HG02885 (cell line): Measurements from ENCODE around the gene NOD2.

Experiments used
- ATAC-seq: cut with Tn5 transposase; IDR thresholded peaks from one replicate; pipeline ENCODE4 v1.9.1; 2021; ENCODE audit warnings: mild to moderate bottlenecking; ENCODE audit not compliant: unreplicated experiment, poor library complexity

NOD2 gene

DNA sequence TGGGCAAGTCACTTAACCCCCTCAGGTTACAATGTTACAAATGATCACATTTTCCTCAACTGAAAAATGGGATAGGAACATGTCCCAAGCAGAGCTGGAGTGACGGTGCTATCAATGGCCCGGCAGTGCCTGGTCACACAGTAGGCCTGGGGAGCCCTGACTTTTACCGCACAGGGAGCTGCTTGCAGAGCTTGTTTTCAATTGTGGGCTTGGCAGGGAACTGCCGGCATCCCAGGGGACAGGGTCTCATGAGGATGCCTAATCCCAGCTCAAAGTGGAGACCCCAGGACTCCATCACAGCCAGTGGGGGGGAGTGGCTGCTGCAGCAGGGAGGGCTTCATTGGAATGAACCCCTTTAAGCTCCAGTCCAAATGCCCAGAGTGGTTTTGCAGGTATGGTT is 23.7 kb upstream of the NOD2 start:
- no peak for ATAC-seq

DNA sequence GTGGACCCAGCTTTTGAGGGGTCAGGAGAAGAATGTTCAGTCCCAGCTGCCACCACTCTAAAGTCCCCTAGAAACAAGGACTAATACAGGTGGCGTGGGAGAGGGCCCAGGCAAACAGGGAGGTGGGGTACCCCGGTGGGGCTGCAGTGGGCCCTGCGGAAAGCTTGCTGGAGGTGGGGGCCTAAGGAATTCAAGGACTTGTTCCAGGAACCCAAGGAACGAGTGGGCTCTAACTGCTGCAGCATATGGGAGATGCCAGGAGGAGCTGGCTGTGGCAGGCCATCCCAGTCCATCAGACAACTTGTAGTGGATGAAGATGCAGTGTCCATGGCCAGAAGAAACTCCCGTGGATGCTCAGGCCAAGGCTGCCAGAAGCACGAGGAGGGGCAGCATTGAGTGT is 22.9 kb upstream of the NOD2 start:
- ATAC-seq = no peak

DNA sequence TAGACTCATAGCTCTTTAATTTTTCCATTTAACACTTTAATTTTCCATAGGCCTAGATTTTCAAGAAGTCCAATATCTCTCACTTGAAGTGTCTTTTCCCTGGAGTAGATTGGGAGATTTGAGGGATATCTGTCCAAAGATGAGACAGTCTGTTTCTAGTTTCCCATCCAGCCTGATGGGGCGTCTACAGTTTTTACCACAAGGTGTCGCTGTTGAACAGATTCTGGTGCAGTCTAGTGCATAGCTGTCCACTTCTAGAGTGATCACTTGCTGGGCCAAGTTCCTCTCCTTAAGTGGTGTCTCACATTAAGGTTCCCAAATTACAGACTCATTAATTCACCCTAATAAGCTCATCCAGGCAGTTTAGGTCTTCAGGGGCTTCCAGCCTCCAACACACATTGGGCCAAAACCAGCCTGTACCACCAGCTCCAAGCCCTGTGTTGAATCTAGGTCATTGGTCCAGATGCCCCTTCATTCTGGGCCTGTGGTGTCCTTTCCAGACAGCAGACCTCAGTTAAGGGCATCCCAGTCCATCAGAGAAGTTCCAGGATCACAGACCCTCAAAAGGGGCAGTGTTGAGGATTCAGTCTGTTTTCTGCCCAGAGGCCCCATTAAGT is 21.7 kb upstream of the NOD2 start:
- ATAC-seq = no peak

DNA sequence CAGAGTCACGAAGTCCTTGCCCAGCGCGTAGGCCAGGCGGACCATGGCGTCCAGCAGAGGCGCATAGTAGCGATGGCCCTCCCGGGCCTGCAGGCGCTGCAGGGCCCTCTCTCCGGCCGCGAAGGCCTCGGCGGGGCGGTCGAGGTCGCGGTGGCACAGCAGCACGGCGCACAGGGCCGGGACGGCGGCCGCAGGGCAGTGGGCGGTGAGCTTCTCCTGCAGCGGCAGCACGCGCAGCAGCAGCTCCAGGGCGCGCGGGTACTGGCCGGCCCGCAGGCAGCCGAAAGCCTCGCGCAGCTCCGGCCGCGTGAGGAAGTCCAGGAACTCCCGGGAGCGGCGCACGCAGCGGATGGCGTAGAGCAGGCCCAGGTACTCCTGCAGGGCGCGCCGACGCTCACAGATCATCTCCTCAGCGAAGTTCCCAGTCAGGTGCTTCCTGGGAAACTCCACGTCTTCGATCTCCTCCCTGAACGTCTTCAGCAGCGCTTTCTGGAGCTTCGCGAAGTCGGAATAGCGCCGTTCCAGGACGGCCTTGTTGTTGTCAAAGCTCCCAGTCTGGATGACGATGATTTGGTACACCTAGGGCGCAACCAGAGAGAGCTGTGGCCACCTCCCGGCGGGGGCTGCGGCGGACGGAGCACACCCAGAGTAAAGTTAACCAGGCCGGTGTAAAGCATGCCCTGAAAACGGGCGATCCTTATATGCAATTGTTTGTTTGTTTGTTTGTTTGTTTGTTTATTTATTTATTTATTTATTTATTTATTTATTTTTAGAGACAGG is 19.7 kb upstream of the NOD2 start:
- ATAC-seq = no peak

DNA sequence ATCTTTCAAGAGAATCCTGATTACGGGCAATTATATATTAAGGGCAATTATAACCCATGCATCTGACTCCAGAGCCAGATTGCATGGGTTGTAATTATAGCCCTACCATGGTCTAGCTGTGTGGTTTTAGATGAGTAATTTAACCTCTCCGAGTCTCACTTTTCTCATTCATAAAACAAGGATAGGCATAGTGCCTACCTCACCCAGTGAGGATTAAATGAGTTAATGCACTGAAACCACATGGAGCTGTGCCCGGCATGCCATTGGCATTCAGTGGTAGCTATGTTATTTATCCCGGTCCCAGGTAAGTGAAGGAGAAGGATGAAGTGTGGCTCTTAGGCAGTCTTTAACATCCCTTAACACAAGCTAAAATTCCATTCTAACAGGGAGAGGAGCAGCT is 18.6 kb upstream of the NOD2 start:
- ATAC-seq = no peak

DNA sequence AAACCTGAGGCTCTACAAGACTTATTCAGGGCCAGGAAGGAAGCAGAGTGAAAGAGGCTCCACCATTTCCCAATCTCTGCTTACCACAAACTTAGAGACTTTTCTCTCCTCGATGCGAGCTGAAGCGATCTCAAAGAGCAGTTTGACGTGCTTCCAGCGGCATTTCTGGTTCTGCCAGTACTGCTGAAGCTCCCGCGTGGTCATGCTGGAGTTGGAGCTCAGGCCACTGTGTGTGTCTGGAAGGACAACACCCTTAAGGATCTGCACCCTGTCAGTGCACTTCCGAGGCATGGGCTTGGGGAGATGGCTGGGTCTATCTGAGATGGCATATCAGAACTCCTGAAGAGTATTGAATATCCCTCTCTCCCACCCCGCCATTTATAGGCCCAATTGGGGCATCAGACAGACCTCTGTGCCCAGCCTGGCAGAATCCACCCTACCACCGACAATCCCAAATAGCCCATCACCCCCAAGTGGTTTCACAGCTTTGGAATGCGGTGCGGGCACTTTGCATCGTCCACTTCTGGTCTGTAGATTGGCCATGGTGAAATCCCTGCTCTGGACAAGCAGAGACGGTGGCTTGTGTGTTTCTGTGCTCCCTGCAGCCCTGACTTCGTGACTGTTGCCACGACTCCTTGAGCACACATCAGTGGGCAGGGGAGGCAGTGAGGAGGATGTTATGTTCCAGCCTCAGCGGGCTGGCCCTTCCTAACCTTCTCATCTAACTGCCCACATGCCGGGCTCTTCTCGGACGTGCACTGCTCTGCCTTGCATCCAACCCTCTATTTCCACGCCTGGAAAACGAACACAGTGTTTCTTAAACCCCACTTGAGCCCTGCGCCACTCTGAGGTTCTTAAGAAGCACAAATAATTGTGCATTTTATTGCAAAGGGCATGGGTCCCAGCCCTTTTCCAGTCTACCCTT is 17.5 kb upstream of the NOD2 start:
- ATAC-seq = no peak

DNA sequence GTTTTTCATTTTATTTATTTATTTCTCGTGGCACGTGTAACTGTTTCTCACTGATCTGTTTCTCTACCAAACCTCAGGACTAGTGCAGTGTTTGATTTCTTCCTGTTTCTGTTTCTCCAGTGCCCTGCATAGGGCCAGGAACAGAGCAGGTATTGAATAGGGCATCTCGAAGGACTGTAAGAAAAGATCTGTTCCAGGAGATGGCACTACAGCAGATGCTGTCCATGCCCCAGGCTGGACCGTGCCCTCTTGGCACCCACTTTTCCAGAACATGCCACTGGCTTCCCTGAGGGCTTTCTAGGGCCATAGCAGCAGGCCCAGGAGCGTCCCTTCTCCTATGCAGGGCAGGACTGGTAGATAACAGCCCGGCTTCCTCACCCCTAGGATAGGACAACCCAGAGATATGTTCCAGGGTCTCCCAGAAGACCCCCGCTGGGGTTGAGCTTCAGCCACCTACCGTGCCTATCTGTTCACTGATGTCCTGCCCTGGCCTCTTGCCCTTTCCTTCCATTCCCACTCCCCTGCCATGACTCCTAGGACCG is 16.7 kb upstream of the NOD2 start:
- ATAC-seq = no peak

DNA sequence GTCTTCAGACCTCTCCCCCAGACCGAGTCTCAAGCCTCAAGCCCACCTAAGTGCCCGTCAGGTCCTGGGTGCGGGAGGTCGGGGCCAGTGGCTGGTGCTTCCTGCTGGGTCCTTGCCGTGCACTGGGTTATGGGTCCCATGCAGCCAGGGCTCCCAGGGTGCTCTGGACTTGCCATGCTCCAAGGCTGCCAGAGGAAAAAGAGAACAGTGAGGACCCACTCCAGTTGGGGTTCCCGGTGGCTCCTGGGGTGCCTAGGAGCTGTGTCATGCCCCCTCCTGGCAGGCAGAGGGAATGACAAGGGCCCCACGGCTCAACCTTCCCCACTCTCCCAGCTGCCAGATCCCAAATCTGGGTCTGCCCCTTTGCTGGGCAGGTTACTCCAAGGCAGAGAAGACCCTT is 16.1 kb upstream of the NOD2 start:
- no peak for ATAC-seq

DNA sequence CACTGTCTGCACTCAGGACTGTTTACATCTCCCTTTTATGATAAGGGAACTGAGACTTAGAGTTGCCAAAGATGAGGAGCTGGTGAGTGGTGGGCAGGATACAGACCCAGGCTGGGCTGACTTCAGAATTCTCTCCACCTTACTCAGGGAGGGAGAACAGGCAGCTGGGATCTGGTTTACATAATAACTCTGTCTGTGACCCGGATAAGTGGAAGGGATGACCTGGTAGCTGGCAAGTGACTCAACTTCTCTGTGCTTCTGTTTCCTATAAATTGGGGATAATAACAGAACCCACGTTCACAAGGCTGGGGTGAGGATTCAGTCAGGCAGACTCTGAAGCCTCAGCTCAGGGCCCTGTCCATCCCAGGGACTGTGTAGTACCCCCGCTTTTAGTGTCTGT is 14.9 kb upstream of the NOD2 start:
- no peak for ATAC-seq

DNA sequence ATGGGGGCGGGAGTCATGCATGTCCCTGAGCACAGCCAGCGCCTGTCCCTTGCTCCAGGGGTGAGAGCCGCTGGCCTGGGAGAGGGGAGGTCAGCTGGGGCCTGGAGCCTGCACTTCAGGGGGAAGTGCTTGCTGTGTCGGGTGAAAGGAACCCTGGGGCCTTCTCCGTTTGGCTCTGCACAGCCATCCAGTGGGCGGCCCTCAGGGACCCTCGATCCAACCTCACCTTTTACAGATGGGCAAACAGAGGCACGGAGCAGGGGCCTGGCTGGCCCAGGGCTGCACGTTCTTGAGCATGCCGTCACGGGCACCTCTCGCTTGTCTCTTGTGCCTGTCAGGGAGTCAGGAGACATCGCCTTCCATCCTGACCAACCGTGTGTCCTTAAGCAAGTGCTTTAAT is 14.1 kb upstream of the NOD2 start:
- no peak for ATAC-seq

DNA sequence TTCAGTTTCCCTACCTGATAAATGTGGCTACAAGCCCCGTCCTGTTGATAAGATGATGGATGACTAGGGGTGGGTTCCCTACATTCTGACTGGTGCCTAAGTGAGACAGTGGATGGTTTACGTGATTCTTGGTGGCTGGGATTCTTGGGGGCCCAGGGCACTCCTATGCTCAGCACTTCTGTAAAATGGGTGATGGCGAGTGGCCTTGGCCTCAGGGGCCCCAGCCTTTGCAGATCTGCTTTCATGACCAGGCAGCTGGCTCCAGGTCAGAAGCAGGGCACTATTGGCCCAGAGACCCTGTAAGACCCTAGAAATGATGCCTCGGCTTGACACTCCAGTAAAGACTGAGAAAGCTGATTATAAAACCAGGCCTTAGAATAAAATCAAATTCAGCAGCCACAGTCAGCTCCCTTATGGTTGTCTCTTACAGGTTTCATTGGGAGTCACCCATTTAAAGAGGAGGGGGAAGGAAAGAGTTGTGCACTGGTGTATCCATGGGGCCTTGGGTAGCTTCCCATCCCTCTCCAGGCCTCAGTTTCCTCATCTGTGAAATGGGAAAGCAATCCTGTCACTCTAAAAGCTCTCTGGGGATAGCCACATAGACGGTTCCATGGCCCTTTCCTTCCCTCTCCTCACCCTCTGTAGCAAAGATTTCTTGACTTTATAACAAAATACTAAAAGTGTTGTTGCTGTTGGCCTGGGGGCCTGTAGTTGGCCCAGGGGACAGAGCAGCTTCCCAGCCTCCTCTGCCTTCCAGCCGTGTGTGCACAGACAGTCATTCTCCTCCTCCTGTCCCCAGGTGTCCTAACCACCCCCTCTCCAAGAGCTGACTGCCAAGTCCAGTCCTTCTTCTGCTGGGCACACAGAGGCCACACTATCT is 13.5 kb upstream of the NOD2 start:
- no peak for ATAC-seq

DNA sequence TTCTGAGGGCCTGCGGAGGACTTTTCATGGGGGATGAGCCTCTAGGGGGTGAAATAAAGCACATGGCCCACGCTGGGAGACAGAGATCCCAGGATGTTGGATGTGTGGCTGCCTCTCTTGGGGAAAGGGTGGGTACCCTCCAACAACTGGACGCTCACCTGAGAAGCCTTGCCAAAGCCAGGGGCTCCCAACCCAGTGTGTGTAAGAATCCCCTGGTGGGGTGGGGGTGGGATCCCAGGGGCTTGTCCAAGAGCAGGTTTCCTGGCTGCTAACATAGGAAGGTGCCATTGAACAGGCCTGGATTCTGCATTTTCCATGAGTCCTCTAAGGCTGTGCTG is 12.9 kb upstream of the NOD2 start:
- no peak for ATAC-seq

DNA sequence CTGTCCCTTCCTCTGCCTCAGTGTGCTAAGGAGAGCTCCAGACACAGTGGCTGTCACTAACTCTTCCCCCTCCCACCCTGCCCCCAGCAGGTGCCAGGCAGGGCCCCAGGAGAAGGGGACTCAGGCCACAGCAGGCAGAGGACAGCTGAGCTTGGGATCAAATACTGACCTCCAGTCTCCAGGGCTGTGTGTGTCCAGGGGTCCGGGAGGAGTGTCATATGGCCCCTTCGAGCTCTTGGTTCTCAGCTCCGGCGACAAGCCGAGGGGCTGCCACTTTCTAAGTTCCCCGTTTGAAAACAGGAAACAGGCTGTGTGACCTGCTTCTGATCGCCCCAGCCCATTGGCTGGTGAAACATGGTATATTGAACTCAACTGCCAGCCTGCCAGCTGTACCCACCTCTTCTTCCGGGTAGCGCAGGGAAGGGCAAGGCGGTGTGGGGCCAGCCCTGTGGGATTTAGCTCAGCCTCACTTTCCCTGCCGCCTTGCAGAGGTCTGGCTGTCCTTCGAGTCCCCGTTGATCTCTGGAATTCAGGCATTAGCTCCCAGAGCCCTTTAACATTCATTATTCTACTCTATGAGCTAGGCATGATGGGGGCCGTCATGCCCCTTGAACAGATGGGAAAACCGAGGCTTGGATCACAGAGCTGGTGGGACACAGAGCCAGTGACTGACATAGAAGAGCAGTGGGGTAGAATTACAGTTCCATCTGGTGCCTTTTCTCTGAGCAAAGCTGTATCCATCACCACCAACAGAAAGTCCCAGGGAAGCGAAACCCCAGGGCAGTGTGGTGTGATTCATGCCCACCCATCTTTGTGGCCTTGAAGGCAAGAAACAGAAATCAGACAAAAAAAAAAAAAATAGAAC is 12.2 kb upstream of the NOD2 start, which contains the start of gene SNX20:
TSS of gene SNX20 (minus strand) at position 292 of the 865 bp plus-strand sequence. CDS start 3,786 bp downstream, outside the sequence.
- no peak for ATAC-seq

DNA sequence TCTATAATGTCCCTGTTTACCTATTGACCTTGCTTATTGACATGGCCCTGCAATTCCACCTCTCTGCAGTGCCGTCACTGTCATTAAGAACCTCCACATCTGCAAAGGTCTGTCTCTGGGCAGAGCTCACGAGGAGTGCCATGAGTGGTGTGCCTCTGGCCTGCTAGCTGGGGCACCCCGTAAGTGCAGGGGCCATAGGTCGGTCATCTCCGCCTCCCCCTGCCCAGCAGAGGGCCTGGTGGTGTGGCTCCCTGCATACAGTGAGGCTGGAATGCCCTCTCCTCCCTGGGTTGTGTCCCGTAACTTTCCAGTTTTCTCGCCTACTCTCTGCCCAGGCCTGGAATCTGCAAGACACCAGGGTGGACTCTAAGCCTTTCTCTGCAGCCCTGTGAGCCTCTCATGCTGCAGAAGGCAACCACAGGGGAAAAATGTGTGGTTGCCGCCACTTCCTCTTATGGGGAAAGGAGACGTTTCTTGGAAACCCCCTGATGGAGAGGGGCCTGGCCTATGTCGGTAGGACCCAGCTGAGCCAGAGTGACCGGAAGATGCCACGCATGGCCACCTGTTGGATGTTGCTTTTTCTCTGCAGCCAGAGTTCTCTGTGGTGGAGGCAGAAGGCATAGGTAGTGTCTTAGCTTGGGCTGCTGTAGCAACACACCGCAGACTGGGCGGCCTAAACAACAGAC is 9.6 kb upstream of the NOD2 start:
- peak; percentile 70 for ATAC-seq

DNA sequence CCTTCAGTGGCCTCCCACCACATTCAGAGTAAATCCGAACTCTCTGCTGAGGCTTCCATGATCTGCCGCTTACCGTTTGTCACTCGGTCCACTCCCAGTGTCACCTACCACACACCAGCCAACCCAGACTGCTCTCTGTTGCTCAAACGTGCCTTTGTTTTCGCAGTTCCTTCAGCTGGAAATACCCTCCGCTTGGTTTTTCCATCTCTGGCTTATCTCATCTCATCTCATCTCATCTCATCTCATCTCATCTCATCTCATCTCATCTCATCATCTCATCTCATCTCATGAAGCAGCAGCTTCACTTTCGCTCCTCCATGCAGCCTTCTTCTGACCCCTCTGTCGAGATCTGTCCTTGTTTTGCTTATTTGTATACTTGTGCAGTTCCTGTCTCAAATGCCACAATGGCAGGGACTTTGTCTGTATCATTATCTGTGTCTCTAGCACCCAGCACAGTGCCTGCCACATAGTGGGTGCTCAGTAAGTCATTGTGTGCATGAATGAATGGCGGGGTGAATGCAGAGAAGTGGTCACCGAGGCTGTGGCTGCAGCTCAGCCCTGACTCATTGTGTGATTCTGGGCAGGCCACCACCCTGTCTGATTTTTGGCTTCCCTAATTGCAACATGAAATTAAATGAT is 8.5 kb upstream of the NOD2 start:
- ATAC-seq = peak; percentile 28

DNA sequence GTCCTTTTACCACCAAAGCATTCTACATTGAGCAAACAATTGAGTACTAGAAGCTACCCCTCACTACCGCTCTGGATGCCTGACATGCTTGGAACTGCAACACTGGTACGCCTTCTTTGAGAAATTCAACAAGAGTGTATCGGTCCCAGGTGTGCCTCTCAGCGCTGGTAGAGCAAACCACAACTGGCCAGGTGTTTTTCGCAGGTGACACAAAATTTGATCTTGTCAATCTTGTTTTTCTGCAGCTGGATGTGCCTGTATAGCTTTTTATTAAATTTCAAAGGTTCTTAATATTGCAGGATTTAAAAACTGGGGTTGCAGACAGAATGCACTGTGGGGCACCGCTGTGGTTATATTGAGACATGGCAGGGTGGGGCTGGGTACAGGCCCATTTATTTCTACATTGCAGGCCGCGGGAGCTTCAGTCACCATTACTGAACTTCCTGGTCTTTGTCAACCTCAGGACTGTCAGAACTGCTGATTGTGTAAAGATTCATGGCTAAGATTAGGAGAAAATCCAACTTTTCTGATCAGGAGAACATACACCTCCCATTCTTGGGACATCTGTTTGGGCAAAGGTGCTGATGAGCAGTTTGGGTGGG is 7.8 kb upstream of the NOD2 start:
- no peak for ATAC-seq

DNA sequence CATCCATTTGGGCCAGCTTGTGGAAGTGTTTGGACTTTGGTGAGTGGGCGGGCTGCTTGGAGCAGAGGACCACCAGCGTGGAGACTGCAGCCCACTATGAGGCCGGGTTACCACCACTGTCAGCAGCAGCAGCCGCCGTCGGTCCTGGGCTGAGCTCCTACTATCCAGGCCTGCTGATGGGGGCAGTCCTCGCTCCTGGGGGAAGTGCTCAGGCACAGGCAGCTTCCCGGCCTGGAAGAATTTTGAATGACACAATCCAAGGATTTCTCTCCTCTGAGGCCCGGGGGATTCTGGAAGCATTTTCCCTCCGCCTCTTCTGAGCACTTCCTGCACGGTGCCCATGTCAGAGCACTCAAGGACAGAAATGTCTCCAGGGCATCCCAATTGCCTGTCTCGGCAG is 5.3 kb upstream of the NOD2 start:
- ATAC-seq = no peak

DNA sequence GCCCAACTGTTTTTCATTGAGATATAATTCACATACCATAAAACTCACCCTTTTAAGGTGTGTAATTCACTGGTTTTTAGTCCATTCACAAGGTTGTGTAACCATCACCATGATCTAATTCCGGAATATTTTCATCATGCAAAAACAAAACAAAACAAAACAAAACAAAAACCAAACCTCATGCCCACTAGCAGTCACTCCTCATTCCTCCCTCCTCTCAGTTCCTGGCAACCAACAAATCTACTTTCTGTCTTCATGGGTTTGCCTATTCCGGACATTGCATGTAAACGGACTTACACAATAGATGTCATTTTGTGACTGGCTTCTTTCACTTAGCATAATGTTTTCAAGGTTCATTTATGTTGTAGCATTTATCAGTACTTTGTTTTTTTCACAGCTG is 4.5 kb upstream of the NOD2 start:
- ATAC-seq = no peak
